GM15510 (cell line): ENCODE results near the gene RAB15.

Source experiments
- POLR2A ChIP-seq: IDR thresholded peaks from 3 replicates; pipeline ENCODE4 v1.6.1; 2011; ENCODE audit warnings: borderline replicate concordance; ENCODE audit not compliant: insufficient read length; ENCODE audit errors: extremely low read depth

RAB15 gene

DNA sequence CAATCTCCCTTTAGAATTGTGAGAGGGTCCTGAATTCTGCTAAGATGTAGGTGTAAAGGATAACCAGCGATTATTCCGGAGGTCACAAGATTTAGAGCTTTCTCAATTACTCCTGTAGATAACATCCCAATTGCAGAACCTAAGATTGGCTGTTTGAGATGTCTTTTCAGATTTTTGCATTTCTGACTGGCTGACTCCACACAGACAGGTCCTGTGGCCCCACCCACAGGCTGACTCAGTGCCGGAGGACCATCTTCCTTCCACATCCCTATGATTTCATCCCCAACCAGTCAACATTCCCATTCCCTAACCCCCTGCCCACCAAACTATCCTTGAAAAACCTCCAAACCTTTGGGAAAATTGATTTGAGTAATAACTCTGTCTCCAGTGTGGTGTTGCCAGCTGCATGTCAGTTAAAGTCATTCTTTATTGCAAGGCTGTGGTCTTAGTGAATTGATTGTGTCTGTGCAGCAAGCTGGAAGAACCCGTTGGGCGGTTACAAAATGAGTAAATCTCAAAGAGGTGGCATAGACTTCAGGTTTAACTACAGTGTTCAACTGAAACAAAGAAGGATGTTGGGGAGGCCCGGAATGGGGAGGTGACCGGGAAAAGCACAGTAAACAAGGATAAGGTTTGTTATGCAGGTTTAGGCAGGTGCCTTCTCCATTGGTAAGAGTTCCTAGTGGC lies 25.1 kb upstream of the RAB15 start:
- TF ChIP-seq POLR2A = no peak

DNA sequence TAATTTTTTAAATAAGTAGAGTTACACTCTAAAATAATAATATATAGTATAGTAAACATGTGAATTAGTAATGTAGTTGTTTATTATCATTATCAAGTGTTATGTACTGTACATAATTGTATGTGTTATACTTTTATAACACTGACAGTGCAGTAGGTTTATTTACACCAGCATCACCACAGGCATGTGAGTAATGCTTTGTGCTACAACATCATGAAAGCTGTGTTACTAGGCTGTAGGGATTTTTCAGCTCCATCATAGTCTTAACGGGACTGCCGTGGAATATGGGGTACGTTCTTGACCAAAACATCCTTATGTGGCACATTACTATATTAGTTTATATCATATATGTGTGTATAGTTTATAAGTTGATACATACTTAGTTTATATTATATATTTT lies 23.2 kb upstream of the RAB15 start:
- no peak for TF ChIP-seq POLR2A

DNA sequence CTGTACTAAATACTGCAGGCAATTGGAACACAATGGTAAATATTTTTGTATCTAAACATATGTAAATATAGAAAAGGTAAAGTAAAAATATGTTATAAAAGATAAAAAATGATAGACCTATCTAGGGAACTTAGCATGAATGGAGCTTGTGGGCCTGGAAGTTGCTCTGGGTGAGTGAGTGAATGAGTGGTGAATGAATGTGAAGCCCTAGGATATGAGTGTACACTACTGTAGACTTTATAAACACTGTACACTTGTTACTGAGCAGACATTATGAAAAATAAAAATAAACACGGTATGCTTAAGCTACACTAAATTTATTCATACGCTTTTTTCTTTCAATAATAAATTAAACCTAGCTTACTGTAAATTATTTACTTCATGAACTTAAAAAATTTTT lies 22.4 kb upstream of the RAB15 start:
- TF ChIP-seq POLR2A = no peak

DNA sequence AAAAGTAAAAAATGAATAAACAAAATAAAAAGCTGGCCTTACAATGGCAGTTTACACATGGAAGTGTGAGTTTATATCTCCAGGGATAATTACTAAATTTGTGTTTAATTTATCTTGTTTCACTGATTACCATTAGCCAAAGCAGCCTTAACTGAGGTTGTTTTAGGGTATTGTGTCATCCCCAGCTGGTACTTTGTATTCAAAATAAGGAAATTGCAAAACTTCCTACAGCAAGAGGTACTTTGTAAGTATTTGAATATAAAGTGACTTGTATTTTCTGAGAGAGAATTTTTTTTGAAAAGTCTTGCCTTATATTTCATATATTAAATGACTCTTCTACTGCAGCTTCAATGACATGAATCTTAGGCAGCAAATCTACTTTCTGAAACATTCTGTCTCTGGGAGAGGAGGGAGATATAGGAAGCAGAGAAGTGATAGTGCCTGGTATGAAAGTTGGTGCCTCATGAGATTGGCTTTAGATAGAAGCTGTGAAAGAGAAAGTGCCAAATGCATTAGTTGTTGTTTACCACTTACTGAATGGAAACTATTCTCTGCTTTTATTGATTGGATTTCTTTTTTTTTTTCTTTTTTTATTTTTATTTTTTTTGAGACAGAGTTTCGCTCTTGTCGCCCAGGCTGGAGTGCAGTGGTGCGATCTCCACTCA lies 21.3 kb upstream of the RAB15 start:
- TF ChIP-seq POLR2A = no peak

DNA sequence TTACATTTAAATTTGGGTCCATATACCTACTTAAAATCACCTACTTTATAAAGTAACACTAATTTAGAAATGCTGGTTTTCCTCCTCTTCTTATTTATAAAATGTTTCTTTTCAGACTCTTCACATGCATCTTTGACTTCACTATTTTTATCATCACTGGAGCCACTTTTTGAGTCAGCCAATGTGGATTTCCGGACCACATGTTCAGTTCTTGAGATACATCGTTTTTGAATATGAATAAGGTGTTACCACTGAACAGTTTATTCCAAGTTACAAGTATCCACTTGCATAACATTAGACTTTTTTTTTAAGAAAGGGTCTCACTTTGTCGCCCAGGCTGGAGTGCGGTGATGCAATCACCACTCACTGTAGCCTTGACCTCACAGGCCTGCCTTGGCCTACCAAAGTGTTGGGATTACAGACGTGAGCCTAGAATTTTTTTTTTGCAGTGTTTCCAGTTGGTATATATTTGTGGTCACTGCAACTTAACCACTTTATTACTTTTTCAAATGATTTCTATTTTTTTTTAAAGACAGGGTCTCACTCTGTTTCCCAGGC lies 20.3 kb upstream of the RAB15 start:
- no peak for TF ChIP-seq POLR2A

DNA sequence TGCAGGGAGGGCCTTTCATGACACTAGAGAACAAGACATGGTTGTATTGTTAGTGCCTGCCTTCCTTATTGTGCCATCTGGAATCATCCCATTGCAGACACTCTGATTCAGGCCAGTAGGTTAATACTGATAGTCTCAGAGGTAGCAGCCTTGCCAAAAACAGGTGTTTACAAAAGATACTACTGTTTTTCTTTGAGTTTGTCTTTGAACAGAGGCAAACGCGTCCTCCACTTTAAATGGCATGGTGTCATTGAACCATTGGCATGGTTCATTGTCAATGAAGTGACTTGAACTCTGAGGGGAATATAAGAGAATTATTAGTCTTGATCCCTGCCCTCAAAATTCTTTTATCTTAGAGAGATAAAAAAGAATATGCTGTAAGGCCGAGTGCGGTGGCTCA lies 18.8 kb upstream of the RAB15 start:
- TF ChIP-seq POLR2A = no peak

DNA sequence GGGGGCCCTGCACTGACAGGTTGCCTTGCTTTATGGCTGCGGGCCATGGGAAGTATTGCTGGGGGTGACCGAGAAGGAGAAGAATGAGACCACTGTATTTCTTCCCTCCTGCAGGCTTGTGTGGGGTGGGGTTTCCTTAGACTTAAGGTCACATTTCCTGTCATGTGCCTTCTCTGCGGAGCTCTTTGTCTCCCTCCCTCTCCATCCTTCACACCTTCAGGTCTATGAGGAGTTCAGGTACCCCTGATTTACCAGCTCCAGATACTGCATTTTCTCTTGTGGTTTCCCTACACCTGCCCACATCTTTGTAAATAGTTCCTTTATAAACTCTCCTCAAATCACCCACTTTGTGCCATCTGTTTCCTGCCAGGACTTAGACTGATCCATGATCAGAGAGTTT lies 18.2 kb upstream of the RAB15 start:
- TF ChIP-seq POLR2A = no peak

DNA sequence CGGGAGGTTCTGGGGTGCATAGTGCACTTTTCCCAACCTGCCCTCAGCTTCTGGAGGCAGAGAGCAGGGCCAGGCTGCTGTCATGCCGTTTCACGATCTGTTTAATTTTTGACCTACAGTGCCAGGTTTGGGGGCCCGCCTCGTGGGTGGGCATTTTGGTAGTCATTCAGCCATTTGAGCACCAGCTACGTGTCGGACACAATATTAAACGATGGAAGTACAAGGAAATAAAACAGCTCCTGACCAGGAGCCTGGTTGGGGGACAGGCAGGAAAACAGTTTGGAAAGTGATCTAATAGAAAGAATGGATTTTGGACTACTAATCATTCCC lies 15.3 kb upstream of the RAB15 start:
- no peak for TF ChIP-seq POLR2A

DNA sequence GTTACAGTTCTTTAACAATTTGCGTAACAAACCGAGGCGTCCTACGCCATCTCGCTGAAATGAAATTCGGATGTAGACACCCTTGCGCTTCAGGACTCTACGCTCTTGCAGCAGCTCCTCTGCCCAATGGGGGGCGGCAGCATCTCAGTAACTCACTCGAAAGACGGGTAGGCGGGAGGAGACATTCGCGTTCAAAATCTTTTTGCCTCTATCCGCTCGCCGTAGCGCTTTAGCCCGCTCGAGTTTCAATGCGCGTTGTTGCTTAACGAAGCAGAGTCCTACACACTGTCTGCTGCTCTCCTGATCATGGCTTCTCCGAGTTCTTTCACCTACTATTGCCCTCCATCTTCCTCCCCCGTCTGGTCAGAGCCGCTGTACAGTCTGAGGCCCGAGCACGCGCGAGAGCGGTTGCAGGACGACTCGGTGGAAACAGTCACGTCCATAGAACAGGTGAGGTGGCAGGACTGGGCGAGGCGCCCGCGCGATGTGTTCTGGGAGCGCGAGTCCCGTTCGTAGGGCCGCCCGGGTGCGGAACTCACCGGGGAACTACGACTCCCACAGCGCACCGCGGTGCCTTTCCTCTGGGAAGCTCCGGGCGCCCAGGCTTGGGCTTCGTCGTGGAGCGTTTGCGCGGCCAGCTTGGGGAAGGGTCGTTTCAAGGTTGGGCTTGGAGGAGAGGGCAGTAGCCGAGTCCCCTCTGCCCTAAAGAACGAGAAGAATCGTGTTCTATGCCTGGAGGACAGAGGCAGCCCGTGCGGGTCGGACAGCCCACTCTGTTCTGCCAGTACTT lies 14.7 kb upstream of the RAB15 start, which contains the start of gene FNTB:
Gene FNTB (plus strand): TSS at position 248 of the 790 bp plus-strand sequence. CDS start 59 bp downstream, at position 307.
- peak; percentile 50 for TF ChIP-seq POLR2A

DNA sequence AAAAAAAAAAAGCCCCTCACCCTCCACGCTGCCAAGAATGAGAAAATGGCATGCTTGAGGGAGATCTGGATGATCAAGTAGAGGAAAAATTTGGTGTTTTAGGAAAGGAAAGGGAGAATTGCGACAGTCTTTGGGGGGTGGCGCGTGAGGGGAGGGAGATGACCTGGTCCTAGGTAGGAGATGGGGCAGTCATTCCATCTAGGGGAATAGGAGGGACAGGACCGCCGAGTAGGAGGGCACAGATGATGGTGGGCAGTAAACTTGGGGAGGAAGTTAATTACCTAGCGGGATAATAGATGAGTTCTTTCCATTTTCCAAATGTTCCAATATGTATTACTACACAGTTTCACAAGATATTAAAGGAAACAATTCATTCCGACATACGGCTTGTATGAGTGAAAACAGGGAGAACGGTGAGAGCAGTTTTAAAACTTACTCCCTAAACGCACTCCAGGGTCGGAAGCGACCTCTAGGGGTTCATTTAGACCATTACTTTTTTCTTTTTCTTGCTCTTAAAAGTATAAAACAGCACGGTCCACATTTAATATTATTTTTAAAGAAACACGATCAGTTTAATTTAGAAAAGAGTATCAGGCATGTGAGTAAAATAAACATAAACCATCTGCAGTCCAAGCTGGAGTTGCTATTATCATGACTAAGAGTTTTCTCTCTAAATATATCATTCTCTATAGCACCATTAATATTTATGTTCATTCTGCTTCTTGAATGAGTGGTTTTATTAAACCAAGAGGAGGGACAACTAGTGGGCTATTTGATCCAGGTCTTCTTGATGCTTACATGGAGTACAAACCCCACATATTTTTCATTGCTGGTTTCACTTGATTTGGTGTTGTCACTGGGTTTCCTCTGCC lies 11.5 kb upstream of the RAB15 start:
- no peak for TF ChIP-seq POLR2A

DNA sequence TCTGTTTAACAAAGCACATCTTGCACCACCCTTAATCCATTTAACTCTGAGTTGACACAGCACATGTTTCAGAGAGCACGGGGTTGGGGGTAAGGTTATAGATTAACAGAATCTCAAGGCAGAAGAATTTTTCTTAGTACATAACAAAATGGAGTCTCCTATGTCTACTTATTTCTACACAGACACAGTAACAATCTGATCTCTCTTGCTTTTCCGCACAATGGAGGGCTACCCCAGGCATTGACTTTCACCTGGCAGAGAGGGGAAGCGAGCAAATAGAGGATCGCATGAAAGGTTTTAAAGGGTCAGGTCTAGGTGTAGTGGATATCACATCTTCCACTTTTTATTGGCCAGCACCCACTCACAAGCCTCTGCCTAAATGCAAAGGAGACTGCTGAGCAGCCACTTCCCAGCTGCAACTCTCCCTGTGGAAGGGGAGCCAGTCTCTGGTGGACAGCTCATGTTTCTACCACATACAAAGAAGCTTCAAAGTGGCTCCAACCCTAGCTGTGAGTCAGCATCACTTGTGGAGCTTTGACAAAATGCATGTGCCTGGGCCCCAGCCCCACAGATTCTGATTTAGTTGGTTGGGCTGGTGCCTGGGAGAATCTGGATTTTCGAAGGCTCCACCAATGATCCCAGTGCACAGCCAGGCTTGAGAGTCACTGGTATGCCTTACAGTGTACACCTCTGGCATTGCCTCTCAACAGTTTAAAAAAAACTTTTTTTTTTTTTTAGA lies 7.4 kb upstream of the RAB15 start:
- TF ChIP-seq POLR2A = no peak

DNA sequence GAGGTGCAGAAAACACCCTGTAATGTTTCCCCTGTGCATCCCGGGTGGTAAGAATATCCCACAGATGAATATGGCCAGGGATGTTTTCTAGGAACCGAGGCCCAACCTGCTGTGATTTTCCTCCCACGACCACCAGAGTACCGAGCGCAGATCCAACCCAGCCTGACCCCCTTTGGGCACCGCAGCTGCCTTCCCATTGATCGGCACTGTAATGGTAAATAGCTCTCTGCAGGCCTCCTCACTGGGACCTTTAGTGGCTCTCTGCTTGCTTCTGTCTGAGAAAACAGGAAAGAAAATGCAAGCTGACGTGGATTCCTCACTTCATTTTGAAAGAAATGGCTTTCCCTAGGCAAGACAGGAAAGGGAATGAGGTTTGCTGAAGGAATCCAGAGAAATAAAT lies 2.4 kb upstream of the RAB15 start:
- TF ChIP-seq POLR2A = no peak

DNA sequence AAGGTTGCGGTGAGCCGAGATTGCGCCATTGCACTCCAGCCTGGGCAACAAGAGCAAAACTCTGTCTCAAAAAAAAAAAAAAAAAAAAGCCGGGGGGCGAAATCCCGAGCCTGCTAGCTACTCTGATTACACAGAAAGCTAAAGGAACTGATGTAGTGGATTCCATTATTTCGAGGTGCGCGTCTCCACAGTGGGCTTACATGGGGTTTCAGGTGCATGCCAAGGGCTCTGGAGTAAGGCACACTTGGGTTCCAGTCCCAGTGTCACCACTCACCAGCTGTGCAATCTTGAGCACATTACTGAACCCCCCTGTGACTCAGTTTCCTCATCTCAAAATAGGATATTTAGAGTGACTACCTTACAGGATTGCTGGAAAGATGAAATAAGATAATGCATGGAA lies 1.7 kb upstream of the RAB15 start:
- TF ChIP-seq POLR2A = no peak

DNA sequence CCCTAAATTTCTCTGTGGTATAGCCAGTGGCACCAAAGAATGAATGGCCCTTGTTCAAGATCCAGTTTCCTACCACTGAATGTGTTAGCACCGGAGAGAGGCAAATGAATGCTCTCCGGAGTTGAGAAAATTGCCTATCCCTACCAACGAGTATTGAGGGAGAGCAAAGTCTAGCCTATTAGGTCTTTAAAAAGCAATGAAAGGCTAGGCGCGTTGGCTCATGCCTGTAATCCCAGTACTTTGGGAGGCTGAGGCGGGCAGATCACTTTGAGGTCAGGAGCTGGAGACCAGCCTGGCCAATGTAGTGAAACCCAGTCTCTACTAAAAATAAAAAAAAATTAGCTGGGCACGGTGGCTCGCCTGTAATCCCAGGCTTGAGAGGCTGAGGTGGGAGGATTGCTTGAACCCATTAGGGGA lies 898 bp upstream of the RAB15 start:
- TF ChIP-seq POLR2A = no peak
